Measurements from ENCODE around the gene CYP1A1. TPM values are rescaled to one million over a fixed set of nuclear protein-coding genes. Genes with fewer than 3 reads are reported as not detected.
"Not testable (repeated sequence)": the region's sequence is repeated elsewhere in the genome, so short reads cannot be mapped to it uniquely, and the experiment has no call there.

The CYP1A1 gene
- total RNA-seq, 1 donor from 2014 or later = 1.2 TPM

DNA sequence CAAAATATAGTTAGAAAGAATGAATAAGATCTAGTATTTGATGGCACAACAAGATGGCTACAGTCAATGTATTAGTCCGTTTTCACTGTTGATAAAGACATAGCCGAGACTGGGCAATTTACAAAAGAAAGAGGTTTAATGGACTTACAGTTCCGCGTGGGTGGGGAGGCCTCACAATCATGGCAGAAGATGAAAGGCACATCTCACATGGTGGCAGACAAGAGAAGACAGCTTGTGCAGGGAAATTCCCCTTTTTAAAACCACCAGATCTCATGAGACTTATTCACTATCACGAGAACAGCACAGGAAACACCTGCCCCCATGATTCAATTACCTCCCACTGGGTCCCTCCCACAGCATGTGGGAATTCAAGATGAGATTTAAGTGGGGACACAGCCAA, 12.9 kb upstream of the CYP1A1 start:
- DNase-seq (ENCODE audit: low read depth, low spot score) = not testable (repeated sequence)

DNA sequence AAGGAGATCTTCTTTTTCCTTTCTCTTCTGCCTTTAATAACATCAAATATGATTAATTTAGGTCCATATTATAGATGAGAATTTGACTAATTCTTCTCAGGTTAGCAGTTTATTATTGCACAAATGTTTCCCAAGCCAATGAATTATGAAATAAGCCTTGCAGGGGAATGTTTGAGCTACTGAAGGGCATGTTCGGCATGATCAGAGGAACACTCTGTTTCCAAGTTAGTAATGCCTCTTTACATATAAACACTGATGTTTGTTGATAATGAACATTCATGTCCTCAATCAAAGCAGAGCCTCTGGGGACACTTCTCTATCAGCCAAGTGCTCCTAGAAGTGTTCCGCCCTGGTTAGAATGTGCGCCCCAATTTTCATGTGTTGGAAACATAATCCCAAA, 10.0 kb upstream of the CYP1A1 start:
- DNase-seq (ENCODE audit: low read depth, low spot score) = no peak

DNA sequence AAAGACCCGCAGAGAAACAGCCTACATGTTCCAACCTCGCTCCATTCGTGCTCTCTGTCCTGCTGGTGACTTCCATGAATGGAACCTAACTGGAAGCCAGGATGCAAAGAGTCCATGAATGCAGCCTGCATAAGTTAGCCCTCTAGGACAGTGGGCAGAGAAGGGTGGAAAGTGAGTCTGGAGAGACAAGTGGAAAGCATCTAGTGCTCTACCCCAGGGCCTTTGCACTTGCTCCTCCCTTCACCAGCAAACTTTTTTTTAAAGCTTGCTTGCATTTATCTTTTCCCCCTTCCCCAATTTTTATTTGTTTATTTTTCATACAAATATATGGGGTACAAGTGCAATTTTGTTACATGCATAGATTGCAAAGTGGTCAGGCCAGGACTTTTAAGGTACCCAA, 7.9 kb upstream of the CYP1A1 start:
- no peak for DNase-seq (ENCODE audit: low read depth, low spot score)

- DNase-seq (ENCODE audit: low read depth, low spot score) = no peak
These were observed 7.5 kb upstream of the CYP1A1 start for GRCh38 chr15:74732846-74733245.

DNA sequence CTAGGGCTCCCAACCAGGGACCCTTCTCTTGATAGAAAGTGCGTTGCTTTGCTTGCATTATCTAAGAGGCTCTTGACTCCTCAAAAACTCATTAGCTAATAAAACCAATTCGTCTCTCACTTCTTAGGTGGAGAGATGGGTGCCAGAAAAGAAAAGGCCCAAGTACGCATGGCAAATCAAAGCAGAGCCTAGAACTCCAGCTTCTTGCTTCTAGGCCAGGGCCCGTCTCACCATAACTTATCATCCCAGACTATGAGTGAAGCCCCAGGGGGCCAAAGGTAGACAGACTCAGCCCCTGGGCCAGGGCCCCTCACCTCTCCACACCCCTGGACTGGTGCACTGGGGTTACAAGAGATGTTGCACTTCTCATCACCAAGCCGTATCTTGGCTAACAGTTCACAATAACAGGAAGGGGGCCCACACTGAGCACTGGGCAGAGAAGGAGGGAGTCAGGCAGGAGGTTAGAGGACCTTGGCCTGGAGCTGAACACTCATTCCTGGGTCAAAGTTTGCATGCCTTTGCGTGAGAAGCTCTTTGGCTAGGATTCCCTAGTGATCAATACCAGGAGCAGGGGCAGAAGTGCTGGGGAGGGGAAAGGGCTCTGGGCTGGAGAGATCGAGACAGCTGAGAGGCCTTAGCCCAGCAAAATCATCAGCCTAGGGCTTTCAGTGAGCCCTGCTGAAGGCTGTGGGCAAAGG, 5.4 kb upstream of the CYP1A1 start:
- no peak for DNase-seq (ENCODE audit: low read depth, low spot score)

DNA sequence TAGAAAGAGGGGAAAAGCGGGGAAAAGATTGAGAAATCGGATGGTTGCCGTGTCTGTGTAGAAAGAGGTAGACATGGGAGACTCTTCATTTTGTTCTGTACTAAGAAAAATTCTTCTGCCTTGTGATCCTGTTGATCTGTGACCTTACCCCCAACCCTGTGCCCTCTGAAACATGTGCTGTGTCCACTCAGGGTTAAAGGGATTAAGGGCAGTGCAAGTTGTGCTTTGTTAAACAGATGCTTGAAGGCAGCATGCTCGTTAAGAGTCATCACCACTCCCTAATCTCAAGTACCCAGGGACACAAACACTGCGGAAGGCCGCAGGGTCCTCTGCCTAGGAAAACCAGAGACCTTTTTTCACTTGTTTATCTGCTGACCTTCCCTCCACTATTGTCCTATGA, 4.0 kb upstream of the CYP1A1 start:
- DNase-seq (ENCODE audit: low read depth, low spot score) = not testable (repeated sequence)

DNA sequence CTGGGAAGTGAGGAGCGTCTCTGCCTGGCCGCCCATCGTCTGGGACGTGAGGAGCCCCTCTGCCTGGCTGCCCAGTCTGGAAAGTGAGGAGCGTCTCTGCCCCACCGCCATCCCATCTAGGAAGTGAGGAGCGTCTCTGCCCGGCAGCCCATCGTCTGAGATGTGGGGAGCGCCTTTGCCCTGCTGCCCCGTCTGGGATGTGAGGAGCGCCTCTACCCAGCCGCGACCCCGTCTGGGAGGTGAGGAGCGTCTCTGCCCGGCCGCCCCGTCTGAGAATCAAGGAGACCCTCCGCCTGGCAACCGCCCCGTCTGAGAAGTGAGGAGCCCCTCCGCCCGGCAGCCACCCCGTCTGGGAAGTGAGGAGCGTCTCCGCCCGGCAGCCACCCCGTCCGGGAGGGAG, 3.4 kb upstream of the CYP1A1 start:
- DNase-seq (ENCODE audit: low read depth, low spot score) = not testable (repeated sequence)

GRCh38 chr15:74727727-74728126, 2.4 kb upstream of the CYP1A1 start:
- no peak for DNase-seq (ENCODE audit: low read depth, low spot score)

GRCh38 chr15:74726774-74727164, 1.4 kb upstream of the CYP1A1 start:
- DNase-seq (ENCODE audit: low read depth, low spot score) = no peak

DNA sequence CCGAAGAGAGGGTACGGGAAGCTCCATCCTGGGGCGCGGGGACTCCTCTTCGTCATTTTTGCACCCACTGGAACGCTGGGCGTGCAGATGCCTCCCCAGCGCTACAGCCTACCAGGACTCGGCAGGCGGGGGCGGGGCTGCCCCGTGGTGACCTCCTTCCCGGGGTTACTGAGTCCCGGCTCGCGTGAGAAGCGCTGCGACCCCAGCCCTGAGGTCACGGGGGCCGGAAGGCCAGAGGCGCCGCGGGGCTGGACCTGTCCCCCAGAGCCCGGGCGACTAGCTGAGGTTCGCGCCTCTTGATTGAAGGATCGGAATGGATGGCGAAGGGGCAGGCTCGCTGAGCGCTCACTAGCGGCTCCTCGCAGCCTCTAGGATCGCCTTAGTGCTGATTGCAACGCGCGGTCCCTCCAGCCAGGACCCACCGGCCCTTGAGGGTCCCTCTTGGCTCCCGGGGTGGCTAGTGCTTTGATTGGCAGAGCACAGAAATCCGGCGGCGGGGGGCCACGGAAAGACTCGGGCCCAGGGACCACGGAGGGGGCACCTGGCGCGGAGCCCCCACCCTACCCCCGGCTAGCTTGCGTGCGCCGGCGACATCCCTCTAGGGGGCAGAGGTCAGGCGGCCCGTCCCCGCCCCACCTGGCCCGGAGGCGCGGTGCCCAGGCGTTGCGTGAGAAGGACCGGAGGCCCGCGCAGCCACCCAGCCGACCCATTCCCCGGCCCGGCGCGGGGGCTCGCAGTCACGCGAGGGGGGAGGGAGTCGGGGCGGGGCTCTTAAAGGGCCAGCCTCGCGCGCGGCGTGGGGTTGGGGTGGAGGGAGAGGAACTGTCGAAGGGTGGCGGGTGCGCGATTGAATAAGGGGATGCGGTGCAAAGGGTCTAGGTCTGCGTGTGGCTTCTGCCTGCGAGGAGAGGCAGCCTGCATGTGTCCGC, 781 bp upstream of the CYP1A1 start:
- no peak for DNase-seq (ENCODE audit: low read depth, low spot score)

DNA sequence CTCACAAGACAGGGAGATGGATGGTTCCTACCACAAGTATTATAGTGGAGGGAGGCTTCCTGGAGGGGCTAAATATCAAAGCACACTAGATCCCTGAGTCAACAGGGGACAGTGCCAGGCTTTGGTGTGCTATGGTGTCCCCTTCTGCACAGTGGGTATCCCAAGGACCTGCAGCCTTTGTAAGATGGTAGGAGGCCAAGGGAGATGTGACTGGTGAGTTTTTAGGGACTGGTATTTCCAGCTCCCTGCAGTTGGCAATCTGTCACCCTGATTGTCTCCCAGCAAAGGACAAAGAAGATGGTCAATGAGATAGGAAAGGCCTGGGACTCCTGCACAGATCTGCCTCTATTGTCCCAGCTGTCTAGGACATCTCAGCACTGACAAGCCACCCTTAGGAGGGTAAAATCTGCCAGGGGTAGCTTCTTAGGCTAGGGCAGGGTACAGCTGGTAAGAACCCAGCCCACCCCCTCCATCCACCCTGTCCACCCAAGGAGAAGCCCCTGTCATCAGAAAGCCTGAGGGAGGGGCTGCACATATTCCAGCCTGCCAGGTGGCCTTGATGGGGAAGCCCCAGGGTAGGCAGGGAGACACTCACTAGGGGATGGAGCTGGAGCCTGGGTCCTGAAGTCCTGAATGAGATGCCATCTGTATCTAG, 631 bp downstream of the CYP1A1 start:
- no peak for DNase-seq (ENCODE audit: low read depth, low spot score)

- peak; percentile 26 for DNase-seq (ENCODE audit: low read depth, low spot score)
These were observed 1.5 kb downstream of the CYP1A1 start for GRCh38 chr15:74723754-74724334.

DNA sequence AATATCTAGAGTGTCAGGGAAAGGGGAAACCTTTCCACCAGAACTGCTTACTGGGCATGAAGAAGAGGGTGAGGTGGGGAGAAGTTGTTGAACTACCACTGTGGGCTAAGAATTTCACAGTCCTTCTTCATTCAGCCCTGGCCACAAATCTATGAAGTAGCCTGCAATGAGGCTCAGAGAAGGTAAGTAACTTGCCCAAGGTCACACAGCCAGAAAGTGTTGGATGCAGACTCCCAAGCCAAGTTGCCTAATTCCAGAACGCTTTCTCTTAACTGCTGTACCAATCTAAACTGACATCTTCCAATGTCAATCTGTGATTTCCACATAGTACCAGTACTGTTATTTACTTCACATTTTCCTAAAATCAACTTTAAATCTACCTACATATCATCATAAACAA, 2.1 kb downstream of the CYP1A1 start:
- no peak for DNase-seq (ENCODE audit: low read depth, low spot score)

DNA sequence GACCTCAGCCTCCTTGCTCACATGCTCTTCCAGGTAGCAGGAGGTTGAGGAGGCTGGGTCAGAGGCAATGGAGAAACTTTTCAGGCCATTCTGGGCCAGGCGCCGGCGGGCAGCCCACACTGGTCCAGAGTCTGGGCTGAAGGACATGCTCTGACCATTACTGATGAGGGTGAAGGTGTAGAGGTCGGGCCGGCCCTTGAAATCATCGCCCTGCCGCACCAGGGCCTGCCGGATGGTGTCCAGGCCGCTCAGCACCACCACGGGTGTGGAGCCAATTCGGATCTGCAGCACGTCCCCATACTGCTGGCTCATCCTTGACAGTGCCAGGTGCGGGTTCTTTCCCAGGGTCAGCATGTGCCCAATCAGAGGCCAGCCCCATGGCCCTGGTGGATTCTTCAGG, 2.7 kb downstream of the CYP1A1 start:
- no peak for DNase-seq (ENCODE audit: low read depth, low spot score)

DNA sequence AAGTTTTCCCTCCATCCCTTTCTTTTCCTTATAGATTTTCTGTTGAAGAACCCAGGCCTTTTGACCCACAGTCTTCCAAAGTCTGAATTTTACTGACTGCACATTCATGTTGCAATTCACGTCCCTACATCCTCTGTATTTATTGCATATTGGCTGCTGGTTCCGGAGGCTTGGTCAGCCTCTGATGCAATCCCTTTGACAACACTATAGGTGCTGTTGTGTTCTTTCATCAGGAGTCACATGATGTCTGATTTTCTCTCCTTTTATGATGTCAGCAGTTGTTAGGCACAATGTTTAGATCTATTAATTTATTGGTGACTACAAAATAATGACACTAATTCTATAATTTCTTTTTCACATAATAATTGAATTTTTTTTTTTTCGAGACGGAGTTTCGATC, 8.7 kb downstream of the CYP1A1 start:
- no peak for DNase-seq (ENCODE audit: low read depth, low spot score)

DNA sequence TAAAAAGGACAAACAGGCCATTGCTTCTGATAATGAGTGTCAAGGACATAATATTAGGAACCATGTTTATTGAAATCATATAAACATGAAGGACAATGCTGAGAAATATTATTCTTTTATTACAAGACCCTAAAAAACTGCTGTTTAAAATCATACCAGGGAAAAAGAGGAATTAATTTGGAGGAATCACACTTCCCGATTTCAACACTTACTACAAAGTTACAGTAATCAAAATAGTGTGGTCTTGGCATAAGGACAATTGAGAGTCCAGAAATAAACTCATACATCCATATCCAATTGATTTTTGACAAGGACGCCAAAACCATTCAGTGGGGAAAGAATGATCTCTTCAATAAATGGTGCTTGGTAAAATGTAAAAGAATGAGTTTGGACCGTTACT, 13.0 kb downstream of the CYP1A1 start:
- DNase-seq (ENCODE audit: low read depth, low spot score) = no peak

DNA sequence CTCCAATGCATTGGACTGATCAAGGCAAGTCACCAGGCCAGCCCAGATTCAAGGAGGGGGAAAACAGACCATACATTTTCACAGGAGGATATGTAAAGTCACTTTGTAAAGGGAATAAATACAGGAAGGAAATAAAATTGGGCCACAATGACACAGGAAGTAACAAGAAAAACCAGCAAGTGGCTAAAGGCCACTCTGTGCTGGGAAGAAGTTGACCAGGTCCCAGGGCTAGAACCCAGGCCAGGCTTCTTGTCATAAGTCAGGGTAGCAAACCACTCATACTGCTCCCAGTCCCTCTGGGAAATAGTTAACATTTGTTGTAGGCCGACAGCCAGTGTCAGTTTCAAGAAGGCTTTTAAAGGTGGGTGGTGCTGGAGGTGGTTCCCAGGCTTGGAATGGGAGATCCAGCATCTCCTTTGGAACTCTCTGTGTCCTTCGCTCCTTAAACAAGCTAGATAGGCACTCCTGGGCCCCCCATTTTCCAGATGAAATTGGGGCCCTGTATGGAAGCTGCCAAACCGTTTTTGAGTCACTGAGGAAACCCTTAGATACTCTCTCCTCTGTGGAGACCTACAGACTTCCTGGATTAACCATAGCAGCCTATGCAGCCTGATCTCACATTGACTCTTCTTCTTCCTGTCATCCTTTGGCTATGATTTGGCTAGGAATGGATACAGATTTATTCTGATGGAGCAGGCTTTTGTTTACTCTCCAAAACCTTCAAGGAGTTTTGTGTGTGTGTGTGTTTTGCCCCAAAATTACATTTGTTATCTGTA, 14.8 kb downstream of the CYP1A1 start:
- no peak for DNase-seq (ENCODE audit: low read depth, low spot score)

GRCh38 chr15:74709892-74710291, 15.4 kb downstream of the CYP1A1 start:
- DNase-seq (ENCODE audit: low read depth, low spot score) = no peak

DNA sequence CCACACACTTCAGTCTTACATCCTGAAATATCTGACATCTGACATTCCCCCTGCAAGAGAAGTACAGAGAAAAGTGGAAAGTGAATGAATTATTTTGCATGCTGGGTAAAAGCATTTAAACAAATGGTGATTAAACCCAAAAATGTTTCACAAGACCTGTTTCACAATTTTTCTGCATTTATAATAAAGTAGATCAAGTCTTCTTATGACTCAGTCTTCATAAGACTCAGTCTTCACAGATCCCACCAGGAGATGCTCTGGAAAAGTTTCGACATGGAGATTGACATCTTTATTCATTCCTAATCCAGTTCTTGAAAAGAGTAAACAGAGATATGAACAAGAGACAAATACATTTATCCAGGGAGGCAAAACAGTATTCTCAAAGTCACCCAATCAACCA, 16.3 kb downstream of the CYP1A1 start:
- no peak for DNase-seq (ENCODE audit: low read depth, low spot score)

DNA sequence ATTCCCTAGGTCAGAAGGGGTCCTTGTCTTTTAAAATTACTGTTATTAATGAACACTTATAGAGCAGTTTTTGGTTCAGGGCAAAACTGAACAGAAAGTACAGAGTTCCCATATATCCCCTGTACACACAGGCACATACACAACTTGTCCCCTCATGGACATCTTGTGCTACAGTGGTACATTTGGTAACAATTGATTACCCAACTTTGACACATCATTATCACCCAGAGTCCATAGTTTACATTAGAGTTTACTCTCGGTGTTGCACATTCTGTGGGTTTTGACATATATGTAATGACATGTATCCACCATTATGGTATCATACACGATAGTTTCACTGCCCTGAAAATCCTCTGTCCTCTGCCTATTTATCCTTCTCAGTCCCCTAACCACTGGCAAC, 28.5 kb downstream of the CYP1A1 start:
- DNase-seq (ENCODE audit: low read depth, low spot score) = no peak

DNA sequence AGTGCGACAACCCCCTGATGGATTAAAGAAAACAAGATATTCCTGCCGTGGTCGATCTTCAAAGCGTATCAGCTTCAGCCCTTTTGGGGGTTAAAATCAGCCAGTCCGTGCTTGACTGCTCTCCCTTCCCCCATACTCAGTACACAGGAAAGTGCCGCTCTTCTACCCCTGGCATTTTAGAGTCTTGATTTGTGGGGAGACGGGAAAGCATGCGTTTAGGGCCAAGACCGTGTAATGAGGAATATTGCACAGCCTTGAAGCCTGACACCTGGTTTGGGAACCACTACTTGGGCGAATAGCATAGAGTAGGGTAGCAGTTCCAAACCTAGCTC, 29.0 kb downstream of the CYP1A1 start:
- DNase-seq (ENCODE audit: low read depth, low spot score) = no peak
